ENCODE data around the gene TM9SF4.

GRCh38 chr20:32119734-32120133 is 10.2 kb downstream of the TM9SF4 start:
- TF ChIP-seq TAF1 (IDR thresholded peaks at IDR 0.05; ENCODE audit: borderline replicate concordance, insufficient read depth, low read length) (no peak), REST (IDR thresholded peaks at IDR 0.05; ENCODE audit: insufficient read depth in 1 of 2, low read depth in 2 of 2, low read length in 2 of 2) (no peak), POLR2AphosphoS5 (IDR thresholded peaks at IDR 0.05; ENCODE audit: low read depth, low read length) (no peak), SIN3A (IDR thresholded peaks at IDR 0.05; ENCODE audit: borderline replicate concordance, insufficient read depth, low read length) (no peak)

Measured in PFSK-1 (cell line).